ENCODE results near the gene SSPN.

- TF ChIP-seq CTCF (IDR thresholded peaks at IDR 0.05) (no peak), POLR2AphosphoS5 (IDR thresholded peaks at IDR 0.05) (no peak)
Observed at GRCh38 chr12:26269562-26270284, 74.3 kb downstream of the SSPN start.
